Trophoblast cell (in vitro differentiated cells and primary cell): Measurements from ENCODE around the gene MCM5.

Source experiments
- DNase-seq, 2 donors: peaks; one replicate each; pipeline ENCODE4 v3.0.0-alpha.2; 2016
- H2AFZ ChIP-seq: 2 replicates; pipeline ENCODE4 v1.6.1; 2013; ENCODE audit warnings: low read length, moderate library complexity, mild to moderate bottlenecking; ENCODE audit not compliant: insufficient read depth, poor library complexity
- H2AK5ac ChIP-seq: 2 replicates; pipeline ENCODE4 v1.6.1; 2013; ENCODE audit warnings: mild to moderate bottlenecking, low read length
- H2BK120ac ChIP-seq: 2 replicates; pipeline ENCODE4 v1.6.1; 2013; ENCODE audit warnings: low read length, mild to moderate bottlenecking, moderate library complexity; ENCODE audit not compliant: insufficient read depth, poor library complexity
- H2BK12ac ChIP-seq: 2 replicates; pipeline ENCODE4 v1.6.1; 2013; ENCODE audit warnings: mild to moderate bottlenecking, low read length, moderate library complexity
- H2BK5ac ChIP-seq: 2 replicates; pipeline ENCODE4 v1.6.1; 2013; ENCODE audit warnings: low read length, low read depth, moderate library complexity, mild to moderate bottlenecking; ENCODE audit not compliant: poor library complexity
- H3K14ac ChIP-seq: 2 replicates; pipeline ENCODE4 v1.6.1; 2013; ENCODE audit warnings: mild to moderate bottlenecking, low read length
- H3K18ac ChIP-seq: 2 replicates; pipeline ENCODE4 v1.6.1; 2013; ENCODE audit warnings: mild to moderate bottlenecking, low read length
- H3K23ac ChIP-seq: 2 replicates; pipeline ENCODE4 v1.6.1; 2013; ENCODE audit warnings: low read length
- H3K27ac ChIP-seq: 2 replicates; pipeline ENCODE4 v1.5.1; 2013; ENCODE audit warnings: low read depth, mild to moderate bottlenecking, inconsistent platforms, low read length, moderate library complexity
- H3K27me3 ChIP-seq: 2 replicates; pipeline ENCODE4 v1.6.1; 2013; ENCODE audit warnings: inconsistent platforms, mild to moderate bottlenecking, low read length, moderate library complexity; ENCODE audit not compliant: insufficient read depth
- H3K36me3 ChIP-seq, 2 experiments: 1 replicate in 1 of 2; 2 replicates in 1 of 2; pipeline ENCODE4 v1.6.1; 2013; ENCODE audit warnings: low read length in 2 of 2, mild to moderate bottlenecking in 2 of 2, moderate library complexity in 1 of 2; ENCODE audit not compliant: insufficient read depth in 2 of 2, control insufficient read depth in 1 of 2
- H3K4ac ChIP-seq: 2 replicates; pipeline ENCODE4 v1.6.1; 2013; ENCODE audit warnings: low read depth, mild to moderate bottlenecking, low read length, moderate library complexity
- H3K4me1 ChIP-seq, 2 experiments: 1 replicate in 1 of 2; 2 replicates in 1 of 2; pipeline ENCODE4 v1.6.1; 2013; ENCODE audit warnings: low read length in 2 of 2, mild to moderate bottlenecking in 2 of 2, moderate library complexity in 1 of 2; ENCODE audit not compliant: insufficient read depth in 2 of 2, control insufficient read depth in 1 of 2
- H3K4me2 ChIP-seq: 2 replicates; pipeline ENCODE4 v1.6.1; 2013; ENCODE audit warnings: inconsistent platforms, mild to moderate bottlenecking, low read length, moderate library complexity
- H3K4me3 ChIP-seq: 2 replicates; pipeline ENCODE4 v1.5.1; 2013; ENCODE audit warnings: mild to moderate bottlenecking, low read depth, low read length, inconsistent platforms
- H3K79me1 ChIP-seq: one replicate; pipeline ENCODE4 v1.6.1; 2013; ENCODE audit warnings: low read length
- H3K79me2 ChIP-seq: 2 replicates; pipeline ENCODE4 v1.6.1; 2013; ENCODE audit warnings: low read length, mild to moderate bottlenecking; ENCODE audit not compliant: control insufficient read depth, insufficient read depth, poor library complexity
- H3K9ac ChIP-seq: 2 replicates; pipeline ENCODE4 v1.6.1; 2013; ENCODE audit warnings: mild to moderate bottlenecking, low read length
- H3K9me3 ChIP-seq: 2 replicates; pipeline ENCODE4 v1.6.1; 2013; ENCODE audit warnings: low read depth, mild to moderate bottlenecking, control low read depth, inconsistent platforms, low read length; ENCODE audit not compliant: insufficient read depth
- H4K12ac ChIP-seq: 2 replicates; pipeline ENCODE4 v1.6.1; 2013; ENCODE audit warnings: low read depth, mild to moderate bottlenecking, low read length, moderate library complexity
- H4K8ac ChIP-seq: 2 replicates; pipeline ENCODE4 v1.6.1; 2013; ENCODE audit warnings: low read depth, mild to moderate bottlenecking, low read length, moderate library complexity
- H4K91ac ChIP-seq: one replicate; pipeline ENCODE4 v1.6.1; 2013; ENCODE audit warnings: low read depth, mild to moderate bottlenecking, low read length, moderate library complexity
- WGBS: extraction: QIAGEN DNeasy Blood & Tissue Kit; methylation state at CpG from one replicate; pipeline ENCODE4 v1.1.7; 2013; ENCODE audit warnings: missing lambda C conversion rate; ENCODE audit not compliant: insufficient read length, insufficient coverage; ENCODE audit errors: extremely low coverage; 5-methylcytosine and 5-hydroxymethylcytosine counted together

Gene MCM5

DNA sequence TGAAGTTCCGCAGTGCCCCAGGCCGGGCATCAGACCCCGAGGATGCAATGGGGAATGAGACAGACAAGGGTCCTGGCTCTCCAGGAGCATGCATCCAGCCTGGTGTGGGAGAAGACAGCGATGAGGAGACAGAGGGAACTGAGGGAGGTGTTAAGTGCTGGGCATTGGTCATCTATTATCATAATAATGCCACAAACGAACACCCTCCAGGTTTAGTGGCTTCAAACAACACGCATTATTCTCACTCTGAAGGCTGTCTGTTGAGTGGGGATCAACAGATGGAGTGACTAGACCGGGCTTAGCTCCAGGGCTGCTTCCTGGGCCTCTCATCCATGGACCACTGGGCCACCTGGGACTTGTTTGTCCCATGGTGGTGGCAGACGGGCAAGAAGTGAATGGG is 48.6 kb downstream of the MCM5 start:
- Histone ChIP-seq H2AK5ac (no peak overlapping the region), H3K79me2 (no peaks in the 10 kb centered on the region), H4K12ac (no peak overlapping the region), H3K4me1 (peaks cover 9 to 22% of the 10 kb centered on the region in 2 experiments), H4K91ac (no peak overlapping the region), H2BK5ac (no peak overlapping the region), H3K79me1 (no peaks in the 10 kb centered on the region), H3K4ac (no peak overlapping the region), H3K9ac (no peak overlapping the region), H3K36me3 (no peaks in the 10 kb centered on the region), H3K9me3 (peaks cover 2% of the 10 kb centered on the region), H3K27me3 (no peaks in the 10 kb centered on the region), H2BK120ac (no peak overlapping the region), H3K4me2 (no peak overlapping the region), H3K4me3 (no peak overlapping the region), H3K27ac (no peak overlapping the region), H3K18ac (no peak overlapping the region), H2AFZ (no peak overlapping the region), H3K23ac (no peak overlapping the region), H3K14ac (no peak overlapping the region), H2BK12ac (no peak overlapping the region), H4K8ac (no peak overlapping the region)
- no peak for DNase-seq
- no CpG with 5 or more reads among the region's 8 CpGs for WGBS

DNA sequence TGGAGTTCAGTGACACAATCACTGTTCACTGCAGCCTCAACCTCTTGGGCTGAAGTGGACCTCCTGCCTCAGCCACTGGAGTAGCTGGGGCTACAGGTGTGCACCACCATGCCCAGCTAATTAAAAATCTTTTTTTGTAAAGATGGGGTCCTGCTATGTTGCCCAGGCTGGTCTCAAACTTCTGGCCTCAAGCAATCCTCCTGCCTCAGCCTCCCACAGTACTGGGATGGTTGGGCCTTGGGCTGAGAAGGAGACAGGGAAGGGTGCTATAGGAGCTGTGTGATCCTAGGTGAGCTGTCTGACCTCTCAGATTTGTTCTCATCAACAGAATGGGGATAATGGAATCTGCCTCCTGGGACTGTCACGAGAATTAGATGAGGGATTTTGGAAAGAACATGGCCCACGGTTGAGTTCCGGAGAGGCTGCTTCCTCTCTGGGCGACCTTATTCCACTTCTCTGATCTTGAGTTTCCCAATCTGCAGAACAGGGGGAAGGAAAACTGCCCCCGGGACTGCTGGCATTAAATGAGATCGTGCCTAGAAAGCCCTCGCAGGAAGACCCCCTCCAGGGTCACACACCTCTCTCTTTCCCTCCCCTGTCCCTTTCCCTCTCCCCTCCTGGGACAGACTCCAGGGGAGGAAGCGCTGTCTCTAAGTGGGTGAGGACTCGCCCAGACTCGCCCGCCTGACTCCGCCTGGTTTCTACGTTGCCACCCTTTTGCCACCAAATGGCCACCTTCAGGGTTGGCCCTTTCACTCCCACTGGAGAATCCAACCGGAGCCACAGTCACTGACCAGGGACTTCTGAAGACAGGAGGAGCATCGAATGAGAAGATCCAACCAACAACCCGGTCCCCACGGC is 50.1 kb downstream of the MCM5 start:
- H3K27ac ChIP-seq = no peak overlapping the region
- no peak overlapping the region for H3K4me3 ChIP-seq
- H2AK5ac ChIP-seq = no peak overlapping the region
- no peaks in the 10 kb centered on the region for H3K36me3 ChIP-seq
- H4K91ac ChIP-seq = no peak overlapping the region
- H3K9me3 ChIP-seq = peaks cover 2% of the 10 kb centered on the region
- H2BK120ac ChIP-seq = no peak overlapping the region
- no peak overlapping the region for H2BK5ac ChIP-seq
- H3K18ac ChIP-seq = no peak overlapping the region
- H2BK12ac ChIP-seq = no peak overlapping the region
- no peak overlapping the region for H3K4me2 ChIP-seq
- H3K4ac ChIP-seq = no peak overlapping the region
- H3K79me1 ChIP-seq = no peaks in the 10 kb centered on the region
- H4K12ac ChIP-seq = no peak overlapping the region
- H3K23ac ChIP-seq = no peak overlapping the region
- H4K8ac ChIP-seq = no peak overlapping the region
- no peaks in the 10 kb centered on the region for H3K79me2 ChIP-seq
- no peak overlapping the region for H2AFZ ChIP-seq
- DNase-seq = no peak
- H3K14ac ChIP-seq = no peak overlapping the region
- no peaks in the 10 kb centered on the region for H3K27me3 ChIP-seq
- no peak overlapping the region for H3K9ac ChIP-seq
- H3K4me1 ChIP-seq = peaks cover 6 to 18% of the 10 kb centered on the region in 2 experiments
- WGBS = no CpG with 5 or more reads among the region's 17 CpGs

DNA sequence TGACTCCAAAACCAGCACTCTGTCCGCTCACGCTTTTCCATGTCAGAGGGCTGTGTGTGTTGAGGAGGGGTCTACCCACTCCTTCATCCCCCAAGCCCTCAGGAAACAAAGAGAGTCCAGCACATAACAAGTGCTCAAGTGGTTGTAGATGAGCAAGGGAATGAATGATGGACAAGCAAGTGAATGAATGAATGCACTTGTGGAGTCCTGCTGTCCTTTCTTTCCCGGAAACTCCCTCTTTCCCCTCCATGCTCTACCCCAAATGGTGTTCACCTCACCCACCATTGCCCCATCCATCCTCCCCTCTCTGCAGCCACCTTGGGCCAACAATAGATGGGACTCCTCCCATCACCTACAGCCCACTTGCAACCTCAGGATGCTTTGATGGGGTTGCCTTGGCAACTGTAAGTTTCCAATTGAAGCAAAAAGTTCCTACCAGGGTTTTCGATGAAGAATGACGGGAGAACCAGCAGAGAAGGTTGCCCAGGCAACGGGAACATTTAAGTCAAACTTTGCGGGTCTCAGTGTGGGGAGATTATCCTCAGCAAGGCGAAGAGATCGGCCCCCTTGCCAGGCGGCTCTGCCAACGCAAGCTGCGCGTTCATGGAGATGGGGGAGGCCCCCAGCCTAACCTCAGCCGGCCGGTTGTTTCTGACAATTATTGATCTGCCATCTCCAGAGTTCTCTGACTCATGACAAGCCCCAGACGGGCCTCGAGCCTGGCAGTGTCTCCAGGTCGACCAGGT is 51.1 kb downstream of the MCM5 start:
- Histone ChIP-seq H3K4me3 (no peak overlapping the region), H3K79me2 (no peaks in the 10 kb centered on the region), H4K8ac (no peak overlapping the region), H2BK120ac (no peak overlapping the region), H3K9me3 (peaks cover 2% of the 10 kb centered on the region), H3K27ac (no peak overlapping the region), H2AK5ac (no peak overlapping the region), H3K14ac (no peak overlapping the region), H2BK12ac (no peak overlapping the region), H3K36me3 (no peaks in the 10 kb centered on the region), H3K4ac (no peak overlapping the region), H3K23ac (no peak overlapping the region), H4K12ac (no peak overlapping the region), H2BK5ac (no peak overlapping the region), H3K9ac (no peak overlapping the region), H3K79me1 (no peaks in the 10 kb centered on the region), H3K27me3 (no peaks in the 10 kb centered on the region), H3K4me1 (peaks cover 3 to 15% of the 10 kb centered on the region in 2 experiments), H3K4me2 (no peak overlapping the region), H3K18ac (no peak overlapping the region), H2AFZ (no peak overlapping the region), H4K91ac (no peak overlapping the region)
- no CpG with 5 or more reads among the region's 18 CpGs for WGBS
- DNase-seq = no peak

DNA sequence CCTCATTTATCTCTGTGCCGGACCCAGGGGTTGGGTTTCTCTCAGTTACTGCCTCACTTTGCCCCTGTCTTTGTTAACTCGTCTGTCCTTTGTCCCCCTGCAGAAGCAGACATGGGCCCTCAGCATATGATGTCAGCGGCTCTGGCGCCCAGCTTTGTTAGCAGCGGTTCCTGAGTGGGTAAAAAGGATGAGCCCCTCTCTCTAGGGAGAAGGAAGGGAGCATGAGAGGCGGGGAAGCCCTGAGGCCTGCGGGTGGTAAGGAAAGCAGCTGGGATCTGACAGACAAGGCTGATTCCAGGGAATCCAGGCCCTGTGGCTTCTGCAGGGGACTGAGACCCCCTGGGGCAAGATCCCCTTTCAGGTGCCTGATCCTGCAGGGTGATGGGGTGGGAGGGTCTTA is 51.7 kb downstream of the MCM5 start:
- Histone ChIP-seq H2BK5ac (no peak overlapping the region), H3K14ac (no peak overlapping the region), H2BK12ac (no peak overlapping the region), H3K4ac (no peak overlapping the region), H3K9me3 (peaks cover 2% of the 10 kb centered on the region), H3K4me3 (no peak overlapping the region), H4K91ac (no peak overlapping the region), H3K27me3 (no peaks in the 10 kb centered on the region), H2AK5ac (no peak overlapping the region), H3K27ac (no peak overlapping the region), H3K79me2 (no peaks in the 10 kb centered on the region), H2BK120ac (no peak overlapping the region), H3K18ac (no peak overlapping the region), H3K9ac (no peak overlapping the region), H2AFZ (no peak overlapping the region), H3K79me1 (no peaks in the 10 kb centered on the region), H4K8ac (no peak overlapping the region), H4K12ac (no peak overlapping the region), H3K36me3 (no peaks in the 10 kb centered on the region), H3K23ac (no peak overlapping the region), H3K4me1 (peaks cover 0 to 11% of the 10 kb centered on the region in 2 experiments), H3K4me2 (no peak overlapping the region)
- no peak for DNase-seq
- no CpG with 5 or more reads among the region's 7 CpGs for WGBS
